ENCODE results near the gene DHX57. TPM values are rescaled to one million over a fixed set of nuclear protein-coding genes. Genes with fewer than 3 reads are reported as not detected.

DHX57 gene
- total RNA-seq, 2 donors from 2014 or later, result 18.5 to 19.0 TPM

- Histone ChIP-seq H3K27ac (no peak overlapping the region), H3K4me3 (no peak overlapping the region), H3K4me1 (replicated peaks) (no peaks in the 10 kb centered on the region), H3K27me3 (replicated peaks; ENCODE audit: insufficient read depth) (no peaks in the 10 kb centered on the region), H3K36me3 (no peaks in the 10 kb centered on the region), H3K9me3 (no peaks in the 10 kb centered on the region)
- DNase-seq (ENCODE audit: low spot score), result no peak
- intact Hi-C loops (cut with DNase I), result no loop called here
- TF ChIP-seq POLR2AphosphoS5 (IDR thresholded peaks at IDR 0.05), result no peak
- TF ChIP-seq, protein P1, sequence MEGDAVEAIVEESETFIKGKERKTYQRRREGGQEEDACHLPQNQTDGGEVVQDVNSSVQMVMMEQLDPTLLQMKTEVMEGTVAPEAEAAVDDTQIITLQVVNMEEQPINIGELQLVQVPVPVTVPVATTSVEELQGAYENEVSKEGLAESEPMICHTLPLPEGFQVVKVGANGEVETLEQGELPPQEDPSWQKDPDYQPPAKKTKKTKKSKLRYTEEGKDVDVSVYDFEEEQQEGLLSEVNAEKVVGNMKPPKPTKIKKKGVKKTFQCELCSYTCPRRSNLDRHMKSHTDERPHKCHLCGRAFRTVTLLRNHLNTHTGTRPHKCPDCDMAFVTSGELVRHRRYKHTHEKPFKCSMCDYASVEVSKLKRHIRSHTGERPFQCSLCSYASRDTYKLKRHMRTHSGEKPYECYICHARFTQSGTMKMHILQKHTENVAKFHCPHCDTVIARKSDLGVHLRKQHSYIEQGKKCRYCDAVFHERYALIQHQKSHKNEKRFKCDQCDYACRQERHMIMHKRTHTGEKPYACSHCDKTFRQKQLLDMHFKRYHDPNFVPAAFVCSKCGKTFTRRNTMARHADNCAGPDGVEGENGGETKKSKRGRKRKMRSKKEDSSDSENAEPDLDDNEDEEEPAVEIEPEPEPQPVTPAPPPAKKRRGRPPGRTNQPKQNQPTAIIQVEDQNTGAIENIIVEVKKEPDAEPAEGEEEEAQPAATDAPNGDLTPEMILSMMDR (IDR thresholded peaks at IDR 0.05), result no peak
- no peak for TF ChIP-seq POLR2A (IDR thresholded peaks at IDR 0.05)
- 76% methylated on average over 1 of the region's 1 CpG for WGBS
Measured at GRCh38 chr2:38900726-38901125, 25.0 kb upstream of the DHX57 start.

- H3K4me3 ChIP-seq, result no peak overlapping the region
- H3K9me3 ChIP-seq, result no peaks in the 10 kb centered on the region
- no peak overlapping the region for H3K27ac ChIP-seq
- intact Hi-C loops (cut with DNase I), result no loop called here
- H3K27me3 ChIP-seq (replicated peaks; ENCODE audit: insufficient read depth), result no peaks in the 10 kb centered on the region
- no peak for DNase-seq (ENCODE audit: low spot score)
- no peaks in the 10 kb centered on the region for H3K36me3 ChIP-seq
- TF ChIP-seq, protein P1 (IDR thresholded peaks at IDR 0.05), result no peak
- TF ChIP-seq POLR2AphosphoS5 (IDR thresholded peaks at IDR 0.05), result no peak
- H3K4me1 ChIP-seq (replicated peaks), result no peaks in the 10 kb centered on the region
- WGBS, result 63% methylated on average over 5 of the region's 5 CpGs
Measured at GRCh38 chr2:38898256-38898655, 22.5 kb upstream of the DHX57 start.

DNA sequence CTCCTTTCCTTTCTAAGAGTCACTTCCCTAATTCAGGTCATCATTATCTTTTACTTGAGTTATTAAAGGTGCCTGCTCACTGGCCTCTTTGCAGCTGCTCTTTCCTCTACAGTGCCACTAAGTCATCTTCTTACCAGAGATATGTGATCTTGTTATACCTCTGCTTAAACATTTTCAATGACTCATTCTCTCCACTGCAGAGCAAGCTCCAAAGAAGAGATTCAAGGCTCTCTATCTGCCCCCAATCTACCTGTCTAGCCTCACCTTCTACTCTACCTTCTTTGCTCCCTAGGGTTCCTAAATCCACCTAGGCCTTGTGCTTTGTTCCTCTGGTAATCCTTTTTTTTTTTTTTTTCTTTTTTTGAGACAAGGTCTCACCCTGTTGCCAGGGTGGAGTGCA lies 17.1 kb upstream of the DHX57 start:
- Histone ChIP-seq H3K27ac (no peak overlapping the region), H3K4me1 (replicated peaks) (no peaks in the 10 kb centered on the region), H3K27me3 (replicated peaks; ENCODE audit: insufficient read depth) (no peaks in the 10 kb centered on the region), H3K36me3 (no peaks in the 10 kb centered on the region), H3K4me3 (no peak overlapping the region), H3K9me3 (no peaks in the 10 kb centered on the region)
- DNase-seq (ENCODE audit: low spot score), result no peak
- no peak for TF ChIP-seq POLR2A (IDR thresholded peaks at IDR 0.05)
- intact Hi-C loops (cut with DNase I), result no loop called here

DNA sequence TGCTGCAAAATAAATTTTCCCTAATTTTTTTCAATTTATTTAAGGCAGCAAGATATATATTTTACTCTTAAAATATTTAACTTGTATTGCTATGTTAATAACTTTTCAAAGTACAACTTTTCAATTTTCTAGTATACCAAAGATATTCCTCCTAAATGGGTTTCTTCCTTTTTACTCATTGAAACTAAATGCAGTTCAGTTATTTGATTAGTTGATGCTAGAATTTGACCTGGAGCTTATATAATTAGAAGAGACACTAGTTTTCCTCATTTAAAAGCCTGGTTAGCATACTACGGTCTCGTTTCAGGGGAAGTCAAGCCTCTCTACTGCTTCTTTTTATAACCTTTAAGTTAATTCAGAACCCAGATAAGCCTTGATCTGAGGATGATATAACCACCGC lies 13.8 kb upstream of the DHX57 start, which contains the start of gene ARHGEF33:
TSS of gene ARHGEF33 (plus strand) at position 301 of the 400 bp plus-strand sequence. CDS start 29,573 bp downstream, outside the sequence.
- no peaks in the 10 kb centered on the region for H3K27me3 ChIP-seq (replicated peaks; ENCODE audit: insufficient read depth)
- H3K4me1 ChIP-seq (replicated peaks), result no peaks in the 10 kb centered on the region
- H3K27ac ChIP-seq, result no peak within 1 kb of the TSS
- intact Hi-C loops (cut with DNase I), result no loop called here
- no peaks in the 10 kb centered on the region for H3K9me3 ChIP-seq
- TF ChIP-seq, protein P1 (IDR thresholded peaks at IDR 0.05), result no peak
- TF ChIP-seq POLR2A (IDR thresholded peaks at IDR 0.05) (no peak), POLR2AphosphoS5 (IDR thresholded peaks at IDR 0.05) (no peak)
- no peaks in the 10 kb centered on the region for H3K36me3 ChIP-seq
- no peak within 1 kb of the TSS for H3K4me3 ChIP-seq
- 70% methylated on average over 3 of the region's 3 CpGs for WGBS
- no peak for DNase-seq (ENCODE audit: low spot score)

GRCh38 chr2:38889045-38889444 lies 13.3 kb upstream of the DHX57 start:
- no peaks in the 10 kb centered on the region for H3K27me3 ChIP-seq (replicated peaks; ENCODE audit: insufficient read depth)
- intact Hi-C loops (cut with DNase I), result no loop called here
- no peak for DNase-seq (ENCODE audit: low spot score)
- TF ChIP-seq, protein P1 (IDR thresholded peaks at IDR 0.05), result no peak
- TF ChIP-seq POLR2A (IDR thresholded peaks at IDR 0.05) (no peak), POLR2AphosphoS5 (IDR thresholded peaks at IDR 0.05) (no peak)
- H3K36me3 ChIP-seq, result no peaks in the 10 kb centered on the region
- H3K9me3 ChIP-seq, result no peaks in the 10 kb centered on the region
- H3K27ac ChIP-seq, result no peak overlapping the region
- no peaks in the 10 kb centered on the region for H3K4me1 ChIP-seq (replicated peaks)
- no peak overlapping the region for H3K4me3 ChIP-seq

All from prostate gland (tissue), 2 donors.